Fibroblast of villous mesenchyme (primary cell): Measurements from ENCODE around the gene RASA3. TPM values are rescaled to one million over a fixed set of nuclear protein-coding genes. Genes with fewer than 3 reads are reported as not detected.

ENCODE experiments used
- DNase-seq: peaks from one replicate; pipeline ENCODE4 v3.0.0-alpha.2; 2010; ENCODE audit warnings: low read depth
- H3K4me3 ChIP-seq: 2 replicates; pipeline ENCODE4 v1.5.1; 2011; ENCODE audit warnings: low read depth, mild to moderate bottlenecking, low read length
- total RNA-seq: library from RNA; depleted of rRNA; stranded (reverse); fragments of >200 nt; gene quantifications from 2 replicates; pipeline ENCODE4 v1.2.3, GENCODE V29; 2012
- TF ChIP-seq, protein P1 (sequence below): IDR thresholded peaks from 2 replicates; pipeline ENCODE4 v1.5.1; 2012; ENCODE audit warnings: low read depth, mild to moderate bottlenecking, low read length; ENCODE audit not compliant: insufficient read depth

The RASA3 gene
- total RNA-seq, 1 donor = 34.1 TPM

DNA sequence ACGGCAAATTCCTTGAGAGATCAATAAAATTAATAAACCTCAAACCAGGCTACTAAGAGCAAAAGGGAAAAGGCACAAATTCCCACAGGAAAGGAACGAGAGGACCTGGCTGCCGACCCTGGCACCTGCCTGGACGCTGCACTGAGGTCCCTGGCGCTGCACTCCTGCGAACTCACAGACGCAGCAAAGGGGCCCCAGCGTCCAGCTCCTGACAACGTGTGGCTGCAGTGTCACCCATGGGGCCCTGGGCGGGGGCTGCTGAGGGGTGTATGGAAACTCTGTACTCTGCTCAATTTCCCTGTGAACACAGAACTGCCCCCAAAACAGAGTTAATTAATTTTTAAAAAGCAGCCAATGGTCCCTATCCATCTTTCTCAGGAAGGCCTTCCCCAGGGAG, 97.2 kb downstream of the RASA3 start:
- TF ChIP-seq, protein P1, sequence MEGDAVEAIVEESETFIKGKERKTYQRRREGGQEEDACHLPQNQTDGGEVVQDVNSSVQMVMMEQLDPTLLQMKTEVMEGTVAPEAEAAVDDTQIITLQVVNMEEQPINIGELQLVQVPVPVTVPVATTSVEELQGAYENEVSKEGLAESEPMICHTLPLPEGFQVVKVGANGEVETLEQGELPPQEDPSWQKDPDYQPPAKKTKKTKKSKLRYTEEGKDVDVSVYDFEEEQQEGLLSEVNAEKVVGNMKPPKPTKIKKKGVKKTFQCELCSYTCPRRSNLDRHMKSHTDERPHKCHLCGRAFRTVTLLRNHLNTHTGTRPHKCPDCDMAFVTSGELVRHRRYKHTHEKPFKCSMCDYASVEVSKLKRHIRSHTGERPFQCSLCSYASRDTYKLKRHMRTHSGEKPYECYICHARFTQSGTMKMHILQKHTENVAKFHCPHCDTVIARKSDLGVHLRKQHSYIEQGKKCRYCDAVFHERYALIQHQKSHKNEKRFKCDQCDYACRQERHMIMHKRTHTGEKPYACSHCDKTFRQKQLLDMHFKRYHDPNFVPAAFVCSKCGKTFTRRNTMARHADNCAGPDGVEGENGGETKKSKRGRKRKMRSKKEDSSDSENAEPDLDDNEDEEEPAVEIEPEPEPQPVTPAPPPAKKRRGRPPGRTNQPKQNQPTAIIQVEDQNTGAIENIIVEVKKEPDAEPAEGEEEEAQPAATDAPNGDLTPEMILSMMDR = no peak
- DNase-seq = no peak
- H3K4me3 ChIP-seq = no peak overlapping the region

DNA sequence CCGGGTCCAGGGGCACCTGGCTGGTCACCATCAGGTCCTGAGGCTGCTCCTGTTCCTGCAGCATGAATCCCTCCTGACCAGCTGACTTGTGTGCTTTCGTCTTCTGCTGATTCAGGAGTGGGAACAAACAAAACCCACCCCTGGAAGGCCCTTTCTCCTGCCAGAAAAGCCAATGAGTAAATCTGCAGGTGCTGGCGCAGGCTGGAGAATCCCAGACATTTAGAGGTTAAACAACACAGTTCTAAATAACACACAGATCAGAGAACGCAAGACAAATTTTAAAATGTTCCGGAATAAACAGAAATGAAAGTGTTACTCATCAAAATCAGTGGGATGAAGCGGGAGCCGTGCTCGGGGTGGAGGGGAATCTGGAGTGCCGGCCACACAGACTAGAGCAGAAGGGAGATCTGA, 97.9 kb downstream of the RASA3 start:
- H3K4me3 ChIP-seq = no peak overlapping the region
- TF ChIP-seq, protein P1 = no peak
- peak; percentile 63 for DNase-seq

DNA sequence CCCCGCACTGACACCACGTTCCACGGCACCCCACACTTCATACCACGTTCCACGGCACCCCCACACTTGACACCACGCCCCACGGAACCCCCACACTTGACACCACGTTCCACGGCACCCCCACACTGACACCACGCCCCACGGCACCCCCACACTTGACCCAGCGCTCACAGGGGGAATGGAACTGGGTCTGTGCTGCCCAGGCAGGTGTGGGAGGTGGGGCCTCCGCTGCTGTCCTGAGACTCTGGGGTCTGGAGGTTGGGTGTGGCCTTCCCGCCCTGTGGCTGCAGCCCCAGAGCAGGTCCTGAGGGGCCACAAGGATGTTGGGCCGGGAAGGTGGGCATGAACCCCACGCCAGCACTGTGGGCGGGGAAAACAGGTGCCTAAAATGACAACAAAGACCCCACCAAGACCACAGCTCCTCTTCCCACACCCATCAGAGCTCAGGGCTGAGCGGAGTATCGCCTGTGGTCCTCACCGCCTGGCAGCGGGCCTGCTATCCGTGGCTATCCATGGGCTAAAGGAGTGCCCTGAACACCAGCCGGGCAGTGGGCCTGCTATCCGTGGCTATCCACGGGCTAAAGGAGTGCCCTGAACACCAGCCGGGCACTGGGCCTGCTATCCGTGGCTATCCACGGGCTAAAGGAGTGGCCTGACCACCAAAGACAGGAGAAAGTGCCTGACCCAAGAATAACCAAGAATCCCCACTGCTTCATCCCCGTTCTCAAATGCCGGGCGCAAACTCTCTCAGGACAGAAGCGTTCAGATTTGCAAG, 98.7 kb downstream of the RASA3 start:
- TF ChIP-seq, protein P1 = no peak
- no peak for DNase-seq
- H3K4me3 ChIP-seq = no peak overlapping the region

DNA sequence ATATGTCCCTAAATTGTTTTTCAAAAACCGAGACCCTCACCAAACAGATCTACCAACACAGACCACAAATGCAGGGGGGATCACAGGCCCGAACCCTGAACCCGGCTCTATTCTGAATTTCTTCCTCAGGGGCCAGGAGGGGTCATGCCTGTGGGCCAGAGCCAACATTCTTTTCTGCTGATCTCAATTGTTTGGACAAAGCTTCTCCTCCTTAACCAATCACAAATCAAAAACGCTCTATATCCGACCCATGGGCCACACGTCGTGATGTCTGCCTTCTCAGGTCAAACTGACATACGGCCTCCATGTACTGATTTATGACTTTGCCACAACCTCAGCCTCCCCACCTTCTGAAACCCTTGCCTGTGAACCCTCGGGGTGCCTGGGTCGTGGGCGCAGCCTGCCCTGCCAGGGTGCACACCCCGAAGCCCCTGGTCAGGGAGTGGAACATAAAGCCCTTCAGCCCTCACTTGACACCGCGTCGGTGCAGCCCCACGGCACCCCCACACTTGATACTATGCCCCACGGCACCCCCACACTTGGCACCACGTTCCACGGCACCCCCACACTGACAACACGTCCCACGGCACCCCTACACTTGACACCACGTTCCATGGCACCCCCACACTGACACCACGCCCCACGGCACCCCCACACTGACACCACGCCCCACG, 100.2 kb downstream of the RASA3 start:
- peak; percentile 83 for DNase-seq
- H3K4me3 ChIP-seq = no peak overlapping the region
- TF ChIP-seq, protein P1 = no peak

DNA sequence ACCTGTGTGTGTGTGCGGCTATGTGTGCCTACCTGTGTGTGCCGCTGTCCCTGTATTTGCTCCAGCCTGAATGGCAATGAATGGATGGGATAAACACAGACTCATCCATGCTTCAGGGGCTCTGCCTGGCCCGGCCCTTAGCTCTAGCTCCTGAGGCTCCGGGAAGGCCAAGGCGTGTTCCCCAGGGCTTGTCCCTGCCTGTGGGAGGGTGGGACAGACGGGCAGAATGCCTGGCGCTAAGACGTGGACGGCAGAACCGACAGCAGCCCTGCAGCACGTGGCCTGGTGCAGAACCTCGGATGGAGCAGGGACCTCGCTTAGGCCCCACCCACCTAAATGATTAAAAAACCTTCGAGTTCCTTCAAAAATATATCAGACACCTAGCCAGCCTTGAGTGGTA, 100.8 kb downstream of the RASA3 start:
- no peak for DNase-seq
- H3K4me3 ChIP-seq = no peak overlapping the region
- TF ChIP-seq, protein P1 = no peak

DNA sequence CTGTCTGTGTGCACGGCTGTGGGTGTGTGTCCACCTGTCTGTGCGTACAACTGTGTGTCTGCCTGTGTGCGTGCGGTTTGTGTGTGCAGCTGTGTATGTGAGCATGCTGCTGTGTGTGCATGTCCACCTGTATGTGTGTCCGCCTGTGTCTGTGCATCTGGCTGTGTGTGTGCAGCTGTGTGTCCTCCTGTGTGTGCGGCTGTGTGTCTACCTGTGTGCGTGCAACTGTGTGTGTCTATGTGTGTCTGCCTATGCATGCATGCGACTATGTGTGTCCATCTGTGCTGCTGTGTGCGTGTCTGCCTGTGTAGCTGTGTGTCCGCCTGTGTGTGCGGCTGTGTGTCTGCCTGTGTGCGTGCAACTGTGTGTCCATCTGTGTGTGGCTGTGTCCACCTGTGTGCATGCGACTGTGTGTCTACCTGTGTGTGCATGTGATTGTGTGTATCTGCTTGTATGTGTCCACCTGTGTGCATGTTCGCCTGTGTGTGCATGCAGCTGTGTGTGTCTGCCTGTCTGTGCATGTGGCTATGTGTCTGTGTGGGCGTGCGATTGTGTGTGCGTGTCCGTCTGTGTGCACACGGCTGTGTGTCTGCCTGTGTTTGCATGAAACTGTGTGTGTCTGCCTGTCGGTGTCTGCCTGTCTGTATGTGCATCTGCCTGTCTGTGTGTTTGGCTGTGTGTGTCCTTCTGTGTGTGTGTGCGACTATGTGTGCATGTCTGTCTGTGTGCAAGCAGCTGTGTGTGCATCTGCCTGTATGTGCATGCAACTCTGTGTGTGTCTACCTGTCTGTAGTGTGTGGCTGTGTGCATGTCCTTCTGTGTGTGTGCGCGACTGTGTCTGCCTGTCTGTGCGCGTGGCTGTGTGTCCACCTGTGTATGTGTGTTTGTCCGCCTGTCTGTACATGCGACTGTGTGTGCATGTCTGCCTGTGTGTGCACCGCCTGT, 101.5 kb downstream of the RASA3 start:
- no peak overlapping the region for H3K4me3 ChIP-seq
- TF ChIP-seq, protein P1 = no peak
- DNase-seq = no peak
